ENCODE results near the gene NYAP2.

DNA sequence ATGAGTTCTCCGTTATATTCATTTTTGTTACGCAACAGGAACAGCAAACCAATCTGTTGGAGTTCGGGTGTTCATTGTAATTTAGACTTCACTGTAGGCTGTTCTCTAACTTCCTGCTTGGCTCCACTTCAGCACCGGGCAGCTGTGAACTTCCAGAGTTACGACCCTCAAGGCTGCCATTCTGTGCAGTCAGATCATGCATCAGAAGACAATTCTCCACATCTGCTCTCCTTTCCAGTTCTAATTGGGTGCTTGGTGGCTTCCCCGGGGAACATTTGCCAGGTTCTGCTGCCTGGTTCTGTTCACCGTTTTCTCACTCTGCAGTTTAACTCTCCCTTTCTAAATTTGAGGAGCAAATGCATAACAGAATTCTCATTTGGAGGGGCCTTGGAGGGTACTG is 237.7 kb downstream of the NYAP2 start:
- TF ChIP-seq, protein P1, sequence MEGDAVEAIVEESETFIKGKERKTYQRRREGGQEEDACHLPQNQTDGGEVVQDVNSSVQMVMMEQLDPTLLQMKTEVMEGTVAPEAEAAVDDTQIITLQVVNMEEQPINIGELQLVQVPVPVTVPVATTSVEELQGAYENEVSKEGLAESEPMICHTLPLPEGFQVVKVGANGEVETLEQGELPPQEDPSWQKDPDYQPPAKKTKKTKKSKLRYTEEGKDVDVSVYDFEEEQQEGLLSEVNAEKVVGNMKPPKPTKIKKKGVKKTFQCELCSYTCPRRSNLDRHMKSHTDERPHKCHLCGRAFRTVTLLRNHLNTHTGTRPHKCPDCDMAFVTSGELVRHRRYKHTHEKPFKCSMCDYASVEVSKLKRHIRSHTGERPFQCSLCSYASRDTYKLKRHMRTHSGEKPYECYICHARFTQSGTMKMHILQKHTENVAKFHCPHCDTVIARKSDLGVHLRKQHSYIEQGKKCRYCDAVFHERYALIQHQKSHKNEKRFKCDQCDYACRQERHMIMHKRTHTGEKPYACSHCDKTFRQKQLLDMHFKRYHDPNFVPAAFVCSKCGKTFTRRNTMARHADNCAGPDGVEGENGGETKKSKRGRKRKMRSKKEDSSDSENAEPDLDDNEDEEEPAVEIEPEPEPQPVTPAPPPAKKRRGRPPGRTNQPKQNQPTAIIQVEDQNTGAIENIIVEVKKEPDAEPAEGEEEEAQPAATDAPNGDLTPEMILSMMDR (IDR thresholded peaks at IDR 0.05): no peak
- no peak for TF ChIP-seq POLR2A (IDR thresholded peaks at IDR 0.05)

All from uterus (tissue), 2 donors.